ENCODE results near the gene KRT7. TPM values are rescaled to one million over a fixed set of nuclear protein-coding genes. Genes with fewer than 3 reads are reported as not detected.
A peak's percentile ranks its signal among the peaks of the same experiment; 100 is the strongest.
"Not testable (repeated sequence)": the region's sequence is repeated elsewhere in the genome, so short reads cannot be mapped to it uniquely, and the experiment has no call there.

Gene KRT7
- total RNA-seq, 5 donors from 2014 or later (not counting 1 experiment from before 2014, with no cell fraction given), result 2.7 to 3.8 (median 3.3) TPM; not detected in 2

DNA sequence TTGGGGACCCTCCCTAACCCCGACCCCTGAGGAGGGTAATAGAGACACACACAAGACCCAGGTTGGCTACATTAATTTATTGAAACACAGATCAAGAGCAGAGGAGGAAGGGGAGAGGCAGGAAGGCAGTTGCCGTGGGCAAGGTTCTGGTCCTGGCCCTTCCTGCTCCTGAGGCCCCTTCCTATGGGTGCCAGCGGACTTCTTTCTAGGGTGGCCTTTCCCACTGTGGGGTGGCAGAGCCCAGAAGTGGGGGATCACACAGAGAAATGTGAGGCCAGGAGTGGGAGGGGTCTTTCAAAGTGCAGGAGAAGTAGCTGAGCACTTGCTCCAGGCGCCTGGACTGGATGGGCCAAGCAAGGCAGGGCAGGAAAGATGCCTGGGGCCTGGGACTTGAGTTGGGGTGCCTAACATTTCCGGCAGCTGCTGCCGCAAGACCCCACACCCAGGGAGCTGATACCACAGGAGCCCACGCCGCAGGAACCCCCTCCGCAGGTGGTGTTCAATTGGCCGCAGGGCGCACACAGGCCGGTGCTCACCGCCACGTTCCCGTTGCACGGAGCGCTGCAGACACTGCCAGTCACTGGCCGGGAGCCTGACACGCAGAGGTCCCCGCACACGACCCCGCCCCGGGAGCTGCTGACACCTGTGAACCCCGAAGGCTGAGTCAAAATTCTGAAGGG is 52.9 kb downstream of the KRT7 start:
- Histone ChIP-seq H3K4me3 (ENCODE audit: control insufficient read depth in 1 of 2, extremely low read depth in 1 of 2, low read length in 1 of 2) (no peak overlapping the region), H3K27ac (ENCODE audit: low read length) (no peak overlapping the region), H3K27me3 (replicated peaks in 1 of 2; ENCODE audit: control insufficient read depth in 2 of 2, extremely low read depth in 1 of 2, insufficient read depth in 2 of 2, low read length in 1 of 2) (peaks cover 0 to 13% of the 10 kb centered on the region in 2 experiments), H3K4me1 (ENCODE audit: control insufficient read depth in 1 of 2, extremely low read depth in 1 of 2, insufficient read depth in 2 of 2, low read length in 2 of 2) (peaks cover 0 to 2% of the 10 kb centered on the region in 2 experiments), H3K36me3 (ENCODE audit: control insufficient read depth in 2 of 2, extremely low read depth in 1 of 2, insufficient read depth in 1 of 2, low read length in 1 of 2) (no peaks in the 10 kb centered on the region), H3K9me3 (no peaks in the 10 kb centered on the region)
- Mint-ChIP-seq H3K4me1 (peaks cover 0 to 13% (median 7%) of the 10 kb centered on the region in 3 donors), H3K27me3 (peaks cover 0 to 8% of the 10 kb centered on the region in 2 donors), H3K9me3 (no peaks in the 10 kb centered on the region), H3K36me3 (no peaks in the 10 kb centered on the region), H3K4me3 (no peak overlapping the region), H3K27ac (no peak overlapping the region)
- POLR2A ChIA-PET, result no interaction called here
- CTCF ChIA-PET, result interaction anchor here in 1 of 2 donors (1.0 kb wide), 1 partner anchor 8 kb away, joined by 4 read pairs; no protein-coding TSS in a partner anchor
- WGBS (ENCODE audit: insufficient coverage), result 94% methylated on average over 23 of the region's 24 CpGs
- DNase-seq (peak in 1 of 35 experiments; percentile 21), ATAC-seq (replicated peaks in 1 of 4) (no peak)

DNA sequence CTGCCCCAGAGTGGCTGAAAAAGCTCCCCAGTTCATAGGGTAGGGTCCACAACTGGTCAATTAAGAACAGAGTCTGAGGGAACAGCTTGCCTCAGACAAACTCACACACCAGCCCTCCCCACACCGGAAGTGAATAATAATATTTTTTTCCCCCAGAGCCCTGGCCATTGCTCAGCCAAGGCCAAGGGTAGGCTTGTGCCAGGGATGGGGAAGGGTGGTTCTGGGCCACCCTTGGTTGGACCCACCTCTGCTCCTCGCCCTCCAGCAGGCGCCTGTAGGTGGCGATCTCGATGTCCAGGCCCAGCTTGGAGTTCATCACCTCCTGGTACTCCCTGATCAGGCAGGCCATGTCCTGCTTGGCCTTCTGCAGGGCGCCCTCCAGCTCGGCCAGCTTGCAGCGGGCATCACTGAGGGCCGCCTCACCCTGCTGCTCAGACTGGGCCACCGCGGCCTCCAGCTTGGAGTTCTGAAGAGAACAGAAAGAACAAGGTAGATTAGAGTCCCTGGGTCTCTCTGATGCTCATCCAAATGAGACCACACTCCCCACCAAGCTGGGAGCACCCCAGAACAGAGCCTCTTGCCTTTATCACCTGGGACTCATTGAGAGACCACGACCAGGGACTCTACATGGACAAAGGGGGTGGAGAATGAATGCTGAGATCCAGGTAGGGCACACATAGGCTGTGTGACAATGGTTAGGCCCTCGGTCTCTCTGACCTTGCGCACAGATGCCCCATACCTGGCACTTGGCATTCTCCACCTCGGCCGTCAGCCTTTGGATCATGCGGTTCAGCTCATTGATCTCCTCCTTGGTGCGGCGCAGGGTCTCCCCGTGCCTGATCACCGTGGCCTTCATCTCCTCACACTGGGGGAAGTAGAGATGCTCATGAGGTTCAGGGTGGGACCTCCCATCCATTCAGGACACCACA is 54.1 kb downstream of the KRT7 start:
- peaks cover 0 to 17% of the 10 kb centered on the region in 2 experiments for H3K27me3 ChIP-seq (replicated peaks in 1 of 2; ENCODE audit: control insufficient read depth in 2 of 2, extremely low read depth in 1 of 2, insufficient read depth in 2 of 2, low read length in 1 of 2)
- H3K4me1 Mint-ChIP-seq, result peaks cover 0 to 13% (median 7%) of the 10 kb centered on the region in 3 donors
- H3K36me3 ChIP-seq (ENCODE audit: control insufficient read depth in 2 of 2, extremely low read depth in 1 of 2, insufficient read depth in 1 of 2, low read length in 1 of 2); H3K4me3 Mint-ChIP-seq; H3K27ac Mint-ChIP-seq; H3K9me3 Mint-ChIP-seq; POLR2A ChIA-PET; H3K36me3 Mint-ChIP-seq; H3K9me3 ChIP-seq; H3K4me1 ChIP-seq (ENCODE audit: control insufficient read depth in 1 of 2, extremely low read depth in 1 of 2, insufficient read depth in 2 of 2, low read length in 2 of 2); H3K4me3 ChIP-seq (ENCODE audit: control insufficient read depth in 1 of 2, extremely low read depth in 1 of 2, low read length in 1 of 2); ATAC-seq (replicated peaks in 1 of 4); H3K27ac ChIP-seq (ENCODE audit: low read length): not testable (repeated sequence)
- CTCF ChIA-PET, result interaction anchor here in 1 of 2 donors (0.5 to 1.0 kb wide), 2 partner anchors 9 to 40 kb away, joined by 4 to 5 read pairs; no protein-coding TSS in a partner anchor
- peak in 1 of 35 experiments; percentile 14 for DNase-seq
- 96% methylated on average over 3 of the region's 21 CpGs for WGBS (ENCODE audit: insufficient coverage)
- H3K27me3 Mint-ChIP-seq, result peaks cover 3 to 11% of the 10 kb centered on the region in 2 donors

DNA sequence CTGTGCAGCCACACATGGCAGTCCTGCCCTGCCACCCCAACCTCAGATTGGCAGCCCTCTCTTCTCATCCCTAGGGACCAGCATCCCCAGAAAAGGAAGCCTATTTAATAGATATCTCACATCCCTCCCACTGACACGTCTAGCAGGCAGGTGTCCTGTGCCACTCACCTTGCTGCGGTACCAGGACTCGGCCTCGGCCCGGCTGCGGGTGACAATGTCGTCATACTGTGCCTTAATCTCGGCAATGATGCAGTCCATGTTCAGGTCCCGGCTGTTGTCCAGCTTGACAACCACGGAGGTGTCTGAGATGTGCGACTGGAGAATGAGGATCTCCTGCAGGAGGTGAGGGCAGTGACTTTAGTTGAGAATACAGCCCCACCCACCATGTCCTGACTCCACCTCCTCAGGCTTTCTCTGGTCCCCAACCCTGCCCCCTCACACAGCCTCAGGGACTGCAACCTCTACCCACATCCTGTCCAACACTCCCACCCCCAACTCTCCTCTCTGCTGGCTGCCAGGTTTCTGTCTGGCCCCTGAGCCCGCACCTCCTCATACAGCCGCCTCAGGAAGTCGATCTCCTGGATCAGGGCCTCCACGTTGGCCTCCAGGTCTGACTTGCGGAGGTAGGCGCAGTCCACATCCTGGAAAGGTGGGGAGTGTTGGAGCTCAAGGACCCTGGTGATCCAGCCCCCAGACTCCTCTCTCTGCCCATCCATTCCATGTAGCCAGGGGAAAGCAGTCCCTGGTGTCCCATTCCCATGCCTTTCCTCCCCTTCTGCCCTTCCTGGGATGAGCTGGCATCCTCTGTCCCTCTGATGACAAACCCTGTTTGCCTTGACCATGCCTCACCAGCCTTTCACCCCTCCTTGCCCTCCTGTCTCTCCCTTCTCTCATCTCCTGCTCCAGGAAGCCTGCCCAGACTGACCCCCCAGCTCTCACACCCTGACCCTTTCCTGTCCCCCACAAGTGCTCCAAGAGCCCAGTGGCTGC is 55.1 kb downstream of the KRT7 start:
- H3K4me3 ChIP-seq (ENCODE audit: control insufficient read depth in 1 of 2, extremely low read depth in 1 of 2, low read length in 1 of 2); H3K9me3 ChIP-seq; H3K36me3 Mint-ChIP-seq; H3K27ac Mint-ChIP-seq; H3K9me3 Mint-ChIP-seq; H3K36me3 ChIP-seq (ENCODE audit: control insufficient read depth in 2 of 2, extremely low read depth in 1 of 2, insufficient read depth in 1 of 2, low read length in 1 of 2); POLR2A ChIA-PET; ATAC-seq (replicated peaks in 1 of 4); H3K27ac ChIP-seq (ENCODE audit: low read length); H3K4me3 Mint-ChIP-seq; H3K27me3 Mint-ChIP-seq; CTCF ChIA-PET; H3K4me1 ChIP-seq (ENCODE audit: control insufficient read depth in 1 of 2, extremely low read depth in 1 of 2, insufficient read depth in 2 of 2, low read length in 2 of 2): not testable (repeated sequence)
- DNase-seq, result peak in 1 of 35 experiments; percentile 14
- no CpG with 5 or more reads among the region's 17 CpGs for WGBS (ENCODE audit: insufficient coverage)
- H3K4me1 Mint-ChIP-seq, result peaks cover 0 to 13% (median 7%) of the 10 kb centered on the region in 3 donors
- H3K27me3 ChIP-seq (replicated peaks in 1 of 2; ENCODE audit: control insufficient read depth in 2 of 2, extremely low read depth in 1 of 2, insufficient read depth in 2 of 2, low read length in 1 of 2), result peaks cover 0 to 17% of the 10 kb centered on the region in 2 experiments

DNA sequence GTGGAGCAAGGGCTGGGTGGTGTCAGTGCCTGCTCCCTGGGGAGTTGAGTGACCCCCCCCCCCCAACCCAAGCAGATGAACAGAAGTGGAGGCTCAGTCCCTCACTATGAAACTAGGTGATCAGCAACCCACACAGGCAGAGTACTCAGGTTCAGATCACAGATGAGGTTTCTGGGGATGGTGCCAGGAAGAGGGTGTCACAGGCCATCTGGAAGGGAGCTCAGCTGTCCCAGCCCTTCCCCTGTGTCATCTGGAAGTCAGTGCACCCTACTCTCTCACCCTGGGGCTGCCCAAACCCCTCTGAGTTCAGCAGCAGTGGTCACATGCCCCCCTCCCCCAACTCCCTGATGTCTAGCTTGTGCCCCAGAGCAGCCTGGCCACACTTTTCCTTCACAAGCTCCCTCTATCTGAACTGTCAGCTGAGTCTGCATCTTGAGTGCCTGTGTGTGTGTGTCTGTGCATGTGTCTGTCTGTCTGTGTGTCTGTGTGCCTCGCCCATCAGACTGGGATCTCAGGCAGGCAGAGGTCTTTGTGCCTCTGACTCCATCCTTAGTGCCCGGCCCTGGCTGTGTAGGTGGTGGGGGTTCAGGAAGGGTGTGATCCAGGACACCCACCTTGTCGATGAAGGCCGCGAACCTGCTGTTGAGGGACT is 57.6 kb downstream of the KRT7 start:
- H3K27me3 ChIP-seq (replicated peaks in 1 of 2; ENCODE audit: control insufficient read depth in 2 of 2, extremely low read depth in 1 of 2, insufficient read depth in 2 of 2, low read length in 1 of 2), result peaks cover 0 to 16% of the 10 kb centered on the region in 2 experiments
- Mint-ChIP-seq H3K27me3 (peaks cover 6 to 10% of the 10 kb centered on the region in 2 donors), H3K4me1 (peaks cover 0 to 13% (median 7%) of the 10 kb centered on the region in 3 donors)
- DNase-seq; ATAC-seq (replicated peaks in 1 of 4); H3K27ac Mint-ChIP-seq; H3K4me3 ChIP-seq (ENCODE audit: control insufficient read depth in 1 of 2, extremely low read depth in 1 of 2, low read length in 1 of 2); H3K9me3 ChIP-seq; POLR2A ChIA-PET; H3K36me3 Mint-ChIP-seq; CTCF ChIA-PET; H3K4me1 ChIP-seq (ENCODE audit: control insufficient read depth in 1 of 2, extremely low read depth in 1 of 2, insufficient read depth in 2 of 2, low read length in 2 of 2); H3K36me3 ChIP-seq (ENCODE audit: control insufficient read depth in 2 of 2, extremely low read depth in 1 of 2, insufficient read depth in 1 of 2, low read length in 1 of 2); H3K4me3 Mint-ChIP-seq; H3K9me3 Mint-ChIP-seq; H3K27ac ChIP-seq (ENCODE audit: low read length): not testable (repeated sequence)
- WGBS (ENCODE audit: insufficient coverage), result no CpG with 5 or more reads among the region's 5 CpGs

DNA sequence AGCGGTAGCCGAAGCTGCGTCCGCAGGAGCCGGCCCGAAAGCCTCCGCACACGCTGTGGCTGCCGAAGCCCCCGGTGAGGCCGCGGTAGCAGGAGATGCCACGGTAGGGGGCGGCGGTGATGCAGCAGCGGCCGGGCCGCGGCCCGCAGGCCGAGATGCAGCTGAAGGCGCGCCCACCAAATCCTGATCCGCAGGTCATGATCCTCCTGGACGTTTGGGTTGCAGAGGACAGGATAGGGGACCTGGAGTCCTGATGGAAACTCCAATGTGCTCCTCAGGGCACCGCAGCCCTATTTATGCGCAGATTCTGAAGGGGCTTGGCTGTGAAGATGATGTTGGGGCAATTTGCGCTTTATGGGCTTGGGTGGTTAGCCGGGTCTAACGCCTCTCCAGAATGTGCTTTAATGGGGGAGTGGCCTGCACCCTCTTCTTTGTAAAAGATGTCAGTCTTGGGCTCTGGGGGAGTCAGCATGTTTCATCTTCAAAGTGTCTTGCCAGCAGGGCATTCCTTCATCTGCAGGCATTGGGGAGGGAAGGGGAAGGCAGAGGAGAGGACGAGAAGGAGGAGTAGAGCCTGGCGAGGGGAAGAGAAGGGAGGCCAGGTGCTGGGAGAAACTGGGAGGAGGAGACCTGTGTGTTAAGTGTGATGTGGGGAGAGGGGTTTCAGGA is 58.4 kb downstream of the KRT7 start, which contains the start of gene KRT81:
TSS of gene KRT81 (minus strand) at position 268 of the 669 bp plus-strand sequence. CDS start at position 199, 69 bp downstream.
- Histone ChIP-seq H3K4me1 (ENCODE audit: control insufficient read depth in 1 of 2, extremely low read depth in 1 of 2, insufficient read depth in 2 of 2, low read length in 2 of 2) (peaks cover 0 to 2% of the 10 kb centered on the region in 2 experiments), H3K9me3 (no peaks in the 10 kb centered on the region), H3K27me3 (replicated peaks in 1 of 2; ENCODE audit: control insufficient read depth in 2 of 2, extremely low read depth in 1 of 2, insufficient read depth in 2 of 2, low read length in 1 of 2) (peaks cover 0 to 18% of the 10 kb centered on the region in 2 experiments), H3K4me3 (ENCODE audit: control insufficient read depth in 1 of 2, extremely low read depth in 1 of 2, low read length in 1 of 2) (no peak within 1 kb of the TSS), H3K36me3 (ENCODE audit: control insufficient read depth in 2 of 2, extremely low read depth in 1 of 2, insufficient read depth in 1 of 2, low read length in 1 of 2) (no peaks in the 10 kb centered on the region), H3K27ac (ENCODE audit: low read length) (no peak within 1 kb of the TSS)
- H3K27me3 Mint-ChIP-seq, result peaks cover 9 to 14% of the 10 kb centered on the region in 2 donors
- H3K4me3 Mint-ChIP-seq, result no peak within 1 kb of the TSS
- peaks cover 0 to 13% (median 7%) of the 10 kb centered on the region in 3 donors for H3K4me1 Mint-ChIP-seq
- WGBS (ENCODE audit: insufficient coverage), result 86% methylated on average over 20 of the region's 32 CpGs
- no peak for ATAC-seq (replicated peaks in 1 of 4)
- peak in 1 of 35 experiments; percentile 8 for DNase-seq
- H3K27ac Mint-ChIP-seq, result no peak within 1 kb of the TSS
- POLR2A ChIA-PET, result no interaction called here
- CTCF ChIA-PET, result no interaction called here
- H3K9me3 Mint-ChIP-seq, result no peaks in the 10 kb centered on the region
- no peaks in the 10 kb centered on the region for H3K36me3 Mint-ChIP-seq

All from T-cell (primary cell).